Measurements from ENCODE around the gene ACSF3.

ACSF3 gene

GRCh38 chr16:89102041-89102471, 8.4 kb downstream of the ACSF3 start:
- Mint-ChIP-seq H3K4me3 (no peak overlapping the region), H3K27ac (peak overlapping the region; percentile 24), H3K36me3 (ENCODE audit: low read depth) (peaks cover 34% of the 10 kb centered on the region), H3K27me3 (ENCODE audit: low read depth) (no peaks in the 10 kb centered on the region), H3K4me1 (ENCODE audit: low read depth) (peaks cover 38% of the 10 kb centered on the region), H3K9me3 (no peaks in the 10 kb centered on the region)

DNA sequence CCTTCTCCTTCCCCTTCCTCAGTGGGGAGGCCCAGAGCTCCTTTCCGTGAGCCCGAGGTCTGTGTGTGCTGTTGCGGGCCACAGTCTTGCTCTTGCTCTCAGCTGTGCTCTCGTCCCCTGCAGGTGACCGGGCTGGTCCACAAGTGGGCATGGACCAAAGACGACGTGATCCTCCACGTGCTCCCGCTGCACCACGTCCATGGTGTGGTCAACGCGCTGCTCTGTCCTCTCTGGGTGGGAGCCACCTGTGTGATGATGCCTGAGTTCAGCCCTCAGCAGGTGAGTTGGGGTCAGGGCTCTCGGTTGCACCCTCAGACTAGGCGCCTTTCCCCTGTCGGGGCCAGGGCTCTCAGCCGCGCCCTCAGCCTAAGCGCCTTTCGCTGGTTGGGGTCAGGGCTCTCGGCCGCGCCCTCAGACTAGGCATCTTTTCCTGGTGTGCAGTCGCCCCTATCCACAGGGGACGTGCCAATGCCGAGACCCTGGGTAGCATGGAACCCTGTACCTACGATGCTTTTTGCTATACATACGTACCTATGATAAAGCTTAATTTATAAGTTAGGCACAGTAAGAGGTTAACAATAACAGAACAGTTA, 8.9 kb downstream of the ACSF3 start:
- no peaks in the 10 kb centered on the region for H3K27me3 Mint-ChIP-seq (ENCODE audit: low read depth)
- H3K27ac Mint-ChIP-seq: peak overlapping the region; percentile 24
- H3K36me3 Mint-ChIP-seq (ENCODE audit: low read depth): peaks cover 35% of the 10 kb centered on the region
- H3K4me1 Mint-ChIP-seq (ENCODE audit: low read depth): peaks cover 33% of the 10 kb centered on the region
- no peak overlapping the region for H3K4me3 Mint-ChIP-seq
- no peaks in the 10 kb centered on the region for H3K9me3 Mint-ChIP-seq

DNA sequence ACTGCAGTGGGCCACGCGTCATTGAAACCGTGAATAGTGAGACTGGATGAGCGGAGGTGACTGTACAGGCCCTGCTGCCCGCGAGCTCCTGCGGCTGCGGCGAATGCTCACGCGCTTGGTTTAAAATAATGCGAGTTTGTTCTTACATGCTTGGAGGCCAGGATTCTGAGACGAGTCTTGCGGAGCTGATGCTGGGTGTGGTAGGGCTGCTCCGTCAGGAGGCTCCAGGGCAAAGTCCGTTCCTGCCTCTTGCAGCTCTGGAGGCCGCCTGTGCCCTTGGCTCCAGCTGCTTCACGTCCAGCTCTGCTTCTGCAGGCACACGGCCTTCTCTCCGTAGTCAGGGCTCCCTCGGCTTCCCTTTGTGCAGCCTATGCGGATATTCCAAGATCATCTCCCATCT, 9.5 kb downstream of the ACSF3 start:
- Mint-ChIP-seq H3K27ac (peak overlapping the region; percentile 42), H3K27me3 (ENCODE audit: low read depth) (no peaks in the 10 kb centered on the region), H3K4me3 (no peak overlapping the region), H3K36me3 (ENCODE audit: low read depth) (peaks cover 39% of the 10 kb centered on the region), H3K9me3 (no peaks in the 10 kb centered on the region), H3K4me1 (ENCODE audit: low read depth) (peaks cover 27% of the 10 kb centered on the region)

DNA sequence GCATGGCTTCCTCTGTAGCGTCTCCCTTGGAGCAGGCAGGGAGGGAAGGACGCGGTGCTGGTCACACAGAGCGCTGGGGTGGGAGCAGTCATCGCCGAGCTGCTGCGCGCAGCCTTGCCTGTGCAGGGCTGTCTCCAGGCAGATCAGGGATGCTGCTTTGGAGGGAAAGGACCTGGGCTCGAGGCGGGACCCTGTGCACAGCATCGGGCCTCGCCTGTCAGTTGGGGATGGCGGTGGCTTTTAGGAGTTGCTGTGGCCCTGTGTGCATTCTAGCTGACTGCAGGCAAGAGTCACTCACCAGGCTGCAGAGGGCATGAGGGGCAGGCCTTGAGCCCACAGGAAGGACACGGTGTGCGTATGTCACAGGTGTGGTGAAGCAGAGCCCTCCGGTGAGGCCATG, 10.1 kb downstream of the ACSF3 start:
- peaks cover 45% of the 10 kb centered on the region for H3K36me3 Mint-ChIP-seq (ENCODE audit: low read depth)
- H3K4me3 Mint-ChIP-seq: no peak overlapping the region
- H3K9me3 Mint-ChIP-seq: no peaks in the 10 kb centered on the region
- H3K27me3 Mint-ChIP-seq (ENCODE audit: low read depth): no peaks in the 10 kb centered on the region
- no peak overlapping the region for H3K27ac Mint-ChIP-seq
- H3K4me1 Mint-ChIP-seq (ENCODE audit: low read depth): peaks cover 21% of the 10 kb centered on the region

GRCh38 chr16:89104303-89104702, 10.7 kb downstream of the ACSF3 start:
- Mint-ChIP-seq H3K4me3 (no peak overlapping the region), H3K27me3 (ENCODE audit: low read depth) (no peaks in the 10 kb centered on the region), H3K4me1 (ENCODE audit: low read depth) (peaks cover 19% of the 10 kb centered on the region), H3K36me3 (ENCODE audit: low read depth) (peaks cover 44% of the 10 kb centered on the region), H3K27ac (no peak overlapping the region), H3K9me3 (no peaks in the 10 kb centered on the region)

- Mint-ChIP-seq H3K27me3 (ENCODE audit: low read depth) (no peaks in the 10 kb centered on the region), H3K4me1 (ENCODE audit: low read depth) (peaks cover 15% of the 10 kb centered on the region), H3K4me3 (no peak overlapping the region), H3K9me3 (no peaks in the 10 kb centered on the region), H3K27ac (no peak overlapping the region), H3K36me3 (ENCODE audit: low read depth) (peaks cover 42% of the 10 kb centered on the region)
Observed at GRCh38 chr16:89104930-89105571, 11.4 kb downstream of the ACSF3 start.

DNA sequence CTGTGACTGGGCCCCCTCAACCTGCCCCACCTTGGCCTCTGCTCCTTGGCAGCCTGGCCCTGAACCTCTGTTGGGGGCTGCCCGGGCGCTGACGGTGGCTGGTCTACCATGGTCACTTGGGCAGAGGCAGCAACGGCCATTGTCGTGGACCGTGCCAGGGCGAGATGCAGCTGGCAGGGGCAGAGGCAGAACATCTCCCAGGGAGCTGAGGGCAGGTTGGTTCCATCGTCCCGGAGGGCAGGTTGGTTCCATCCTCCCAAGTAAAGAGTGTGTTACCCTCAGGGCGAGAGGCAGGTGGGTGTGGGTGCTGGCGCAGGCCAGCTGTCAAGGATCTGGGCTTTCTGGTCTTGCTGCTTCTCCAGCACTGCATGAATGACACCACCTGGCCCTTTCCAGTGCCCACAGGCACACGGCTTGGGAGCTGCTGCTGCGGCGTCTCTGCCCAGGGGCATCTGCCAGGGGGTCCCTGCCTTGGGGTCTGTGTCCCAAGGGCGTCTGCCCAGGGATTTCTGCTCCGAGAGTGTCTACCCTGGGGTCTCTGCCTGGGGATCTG, 12.0 kb downstream of the ACSF3 start:
- peaks cover 12% of the 10 kb centered on the region for H3K4me1 Mint-ChIP-seq (ENCODE audit: low read depth)
- H3K9me3 Mint-ChIP-seq: no peaks in the 10 kb centered on the region
- H3K27ac Mint-ChIP-seq: no peak overlapping the region
- no peak overlapping the region for H3K4me3 Mint-ChIP-seq
- no peaks in the 10 kb centered on the region for H3K27me3 Mint-ChIP-seq (ENCODE audit: low read depth)
- H3K36me3 Mint-ChIP-seq (ENCODE audit: low read depth): peaks cover 39% of the 10 kb centered on the region

DNA sequence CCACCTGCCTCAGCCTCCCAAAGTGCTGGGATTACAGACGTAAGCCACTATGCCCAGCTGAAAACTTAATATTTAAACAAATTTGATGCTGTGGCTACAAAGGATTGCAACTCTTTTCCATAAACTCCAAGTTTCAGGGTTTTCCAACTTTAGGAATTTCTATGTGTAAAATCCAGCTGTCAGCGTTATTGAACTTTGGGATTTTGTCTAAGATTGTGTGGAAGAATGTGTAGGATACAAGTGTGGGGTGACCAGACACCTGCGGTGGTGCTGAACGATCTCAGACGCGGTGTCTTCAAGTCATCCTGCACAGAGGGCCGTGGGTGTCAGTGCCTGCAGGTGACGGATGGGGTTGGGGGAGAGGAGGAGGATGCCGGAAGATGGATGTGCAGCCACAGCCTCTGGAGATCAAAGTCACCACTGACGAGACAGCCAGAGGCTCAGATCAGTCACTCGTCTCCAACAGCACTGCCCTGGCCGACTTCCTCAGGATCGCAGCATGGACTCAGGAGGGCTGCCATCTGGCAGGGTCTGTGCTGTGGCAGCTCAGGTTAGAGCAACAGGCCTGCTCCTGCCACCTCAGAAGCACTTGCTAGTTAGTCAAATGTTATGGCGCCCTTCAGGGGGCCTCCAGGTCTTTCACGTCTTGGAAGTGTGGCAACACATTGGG, 13.0 kb downstream of the ACSF3 start:
- no peak overlapping the region for H3K4me3 Mint-ChIP-seq
- peaks cover 7% of the 10 kb centered on the region for H3K4me1 Mint-ChIP-seq (ENCODE audit: low read depth)
- H3K27ac Mint-ChIP-seq: no peak overlapping the region
- H3K9me3 Mint-ChIP-seq: no peaks in the 10 kb centered on the region
- peaks cover 34% of the 10 kb centered on the region for H3K36me3 Mint-ChIP-seq (ENCODE audit: low read depth)
- no peaks in the 10 kb centered on the region for H3K27me3 Mint-ChIP-seq (ENCODE audit: low read depth)

GRCh38 chr16:89107203-89107582, 13.5 kb downstream of the ACSF3 start:
- Mint-ChIP-seq H3K36me3 (ENCODE audit: low read depth) (peaks cover 33% of the 10 kb centered on the region), H3K9me3 (no peaks in the 10 kb centered on the region), H3K4me1 (ENCODE audit: low read depth) (peaks cover 5% of the 10 kb centered on the region), H3K27ac (no peak overlapping the region), H3K4me3 (no peak overlapping the region), H3K27me3 (ENCODE audit: low read depth) (no peaks in the 10 kb centered on the region)

GRCh38 chr16:89108416-89108815, 14.8 kb downstream of the ACSF3 start:
- Mint-ChIP-seq H3K36me3 (ENCODE audit: low read depth) (peaks cover 31% of the 10 kb centered on the region), H3K9me3 (no peaks in the 10 kb centered on the region), H3K27ac (no peak overlapping the region), H3K27me3 (ENCODE audit: low read depth) (no peaks in the 10 kb centered on the region), H3K4me1 (ENCODE audit: low read depth) (peaks cover 2% of the 10 kb centered on the region), H3K4me3 (no peak overlapping the region)

- Mint-ChIP-seq H3K36me3 (ENCODE audit: low read depth) (peaks cover 37% of the 10 kb centered on the region), H3K27me3 (ENCODE audit: low read depth) (no peaks in the 10 kb centered on the region), H3K4me3 (no peak overlapping the region), H3K9me3 (no peaks in the 10 kb centered on the region), H3K4me1 (ENCODE audit: low read depth) (peaks cover 19% of the 10 kb centered on the region), H3K27ac (no peak overlapping the region)
Observed at GRCh38 chr16:89110641-89111040, 17.0 kb downstream of the ACSF3 start.

DNA sequence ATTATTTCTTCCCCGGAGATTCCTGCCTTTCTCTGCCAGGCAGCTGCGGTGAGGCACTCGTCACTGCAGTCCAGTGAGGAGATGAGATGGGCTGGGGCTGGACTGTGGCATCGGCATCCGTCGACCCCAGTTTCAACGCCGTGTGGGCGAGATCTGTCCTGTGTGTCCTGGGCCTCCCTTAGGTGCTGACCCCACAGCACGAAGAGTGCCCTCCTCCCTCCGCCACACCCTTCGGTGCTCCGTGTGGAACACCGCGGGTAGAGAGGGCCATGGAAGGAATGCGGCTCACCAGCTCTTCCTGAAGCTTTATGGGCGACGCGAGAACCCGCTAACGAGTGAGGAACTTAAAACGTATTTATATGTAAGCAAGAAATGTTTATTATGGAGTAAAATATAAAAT, 17.6 kb downstream of the ACSF3 start:
- no peak overlapping the region for H3K27ac Mint-ChIP-seq
- peaks cover 40% of the 10 kb centered on the region for H3K36me3 Mint-ChIP-seq (ENCODE audit: low read depth)
- no peak overlapping the region for H3K4me3 Mint-ChIP-seq
- no peaks in the 10 kb centered on the region for H3K27me3 Mint-ChIP-seq (ENCODE audit: low read depth)
- H3K9me3 Mint-ChIP-seq: no peaks in the 10 kb centered on the region
- peaks cover 24% of the 10 kb centered on the region for H3K4me1 Mint-ChIP-seq (ENCODE audit: low read depth)

- peaks cover 41% of the 10 kb centered on the region for H3K36me3 Mint-ChIP-seq (ENCODE audit: low read depth)
- H3K9me3 Mint-ChIP-seq: no peaks in the 10 kb centered on the region
- H3K4me3 Mint-ChIP-seq: no peak overlapping the region
- no peak overlapping the region for H3K27ac Mint-ChIP-seq
- no peaks in the 10 kb centered on the region for H3K27me3 Mint-ChIP-seq (ENCODE audit: low read depth)
- peaks cover 30% of the 10 kb centered on the region for H3K4me1 Mint-ChIP-seq (ENCODE audit: low read depth)
Observed at GRCh38 chr16:89112377-89113151, 18.9 kb downstream of the ACSF3 start.

- no peaks in the 10 kb centered on the region for H3K9me3 Mint-ChIP-seq
- H3K4me1 Mint-ChIP-seq (ENCODE audit: low read depth): peaks cover 32% of the 10 kb centered on the region
- no peaks in the 10 kb centered on the region for H3K27me3 Mint-ChIP-seq (ENCODE audit: low read depth)
- peak overlapping the region; percentile 46 for H3K27ac Mint-ChIP-seq
- peaks cover 42% of the 10 kb centered on the region for H3K36me3 Mint-ChIP-seq (ENCODE audit: low read depth)
- H3K4me3 Mint-ChIP-seq: no peak overlapping the region
Observed at GRCh38 chr16:89113152-89113547, 19.5 kb downstream of the ACSF3 start.
